Suppressor macrophage treated with lipopolysaccharide for 1 hour (primary cell): ENCODE data around the gene SLC39A9.
A peak's percentile ranks its signal among the peaks of the same experiment; 100 is the strongest.
"Not testable (repeated sequence)": the region's sequence is repeated elsewhere in the genome, so short reads cannot be mapped to it uniquely, and the experiment has no call there.

Experiments used
- DNase-seq, 3 donors: peaks; one replicate each; pipeline ENCODE4 v3.0.0-alpha.2; 2020 to 2022

SLC39A9 gene

DNA sequence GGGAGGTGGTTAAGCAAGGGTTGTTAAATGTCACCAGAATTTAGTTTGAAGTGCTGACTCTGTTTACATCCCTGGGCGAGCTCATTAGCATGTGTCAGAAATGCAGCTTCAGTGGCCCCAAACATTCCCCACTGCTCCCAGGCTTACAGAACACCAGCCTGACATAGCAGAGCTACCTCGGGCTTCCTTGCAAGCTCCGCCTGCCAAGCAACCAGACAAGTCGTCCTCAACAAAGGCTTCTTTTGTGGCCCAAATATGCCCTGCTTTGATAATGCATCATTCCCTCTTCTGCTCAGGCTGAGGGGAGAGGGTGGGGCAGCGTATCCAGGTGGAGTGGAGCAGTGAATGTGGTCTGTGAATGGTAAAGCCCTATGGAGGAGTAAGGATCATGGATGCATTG is 28.4 kb upstream of the SLC39A9 start:
- DNase-seq = no peak

DNA sequence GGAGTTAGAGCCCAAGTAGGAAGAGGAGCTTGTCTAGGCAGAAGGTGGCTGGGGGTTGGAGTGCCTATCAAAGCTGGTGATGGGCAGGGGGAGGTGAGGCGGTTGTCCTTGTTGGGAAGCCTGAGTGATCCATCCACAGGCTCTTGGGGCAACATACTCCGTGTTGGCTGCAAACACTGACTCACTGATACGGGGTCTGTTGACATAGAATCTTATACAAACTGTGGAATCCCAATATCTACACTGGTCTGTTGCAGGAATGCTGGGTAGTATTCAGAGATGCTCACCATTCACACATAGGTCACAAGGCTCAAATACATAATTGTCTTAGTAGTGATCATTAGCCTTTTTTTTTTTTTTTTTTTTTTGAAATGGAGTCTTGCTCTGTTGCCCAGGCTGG is 26.3 kb upstream of the SLC39A9 start:
- DNase-seq = no peak

DNA sequence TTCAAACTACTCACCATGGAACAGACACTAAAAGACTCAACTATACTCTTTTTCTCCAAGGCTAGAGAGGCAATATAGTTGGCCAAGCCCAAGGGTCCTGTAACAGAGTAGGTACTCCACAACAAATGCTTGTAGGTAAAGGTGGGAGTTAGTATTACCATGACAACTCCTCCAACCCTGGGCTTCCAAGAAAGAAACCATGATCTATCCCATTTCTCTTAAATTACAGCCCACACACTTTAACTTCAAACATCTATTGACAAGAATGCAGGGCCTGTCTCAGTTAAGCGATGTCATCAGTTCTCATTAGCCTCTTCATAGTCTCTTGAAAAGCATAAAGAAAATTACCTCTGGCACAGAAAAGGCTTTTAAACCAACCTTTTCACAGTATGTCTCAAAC is 25.4 kb upstream of the SLC39A9 start:
- no peak for DNase-seq

DNA sequence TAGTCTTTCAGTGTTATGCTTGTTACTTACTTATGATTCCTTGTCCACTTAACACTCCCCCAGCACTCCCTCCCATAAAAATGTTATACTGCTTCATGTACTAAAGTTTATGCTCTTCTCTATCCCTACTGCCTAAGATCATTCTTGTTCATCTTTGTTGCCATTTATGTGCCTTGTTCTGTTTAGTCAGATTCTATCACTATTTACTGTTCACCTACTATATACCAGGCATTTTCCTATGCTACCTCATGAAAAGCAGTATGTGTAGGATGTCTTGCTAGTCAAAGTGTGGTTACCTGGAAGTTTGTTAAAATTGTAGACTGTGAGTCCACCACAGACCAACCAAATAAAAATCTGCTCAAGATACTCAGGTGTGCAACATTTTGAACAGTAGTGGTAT is 24.3 kb upstream of the SLC39A9 start:
- DNase-seq = no peak

DNA sequence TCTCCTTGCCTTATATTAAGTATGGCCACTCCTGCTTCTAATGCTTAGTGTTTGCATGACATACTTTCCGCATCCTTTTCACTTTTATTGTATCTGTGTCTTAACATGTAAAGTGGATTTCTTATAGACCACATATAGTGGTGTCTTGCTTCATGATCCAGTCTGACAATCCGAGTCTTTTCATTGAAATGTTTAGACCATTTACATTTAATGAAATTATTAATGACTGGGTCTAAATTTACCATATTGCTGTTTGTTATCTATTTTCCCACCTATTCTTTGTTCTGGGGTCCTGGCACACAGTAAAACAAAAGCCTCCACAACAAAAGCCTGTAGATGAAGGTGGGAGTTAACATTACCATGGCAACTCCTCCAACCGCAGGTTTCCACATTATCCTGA is 23.3 kb upstream of the SLC39A9 start:
- DNase-seq = no peak

DNA sequence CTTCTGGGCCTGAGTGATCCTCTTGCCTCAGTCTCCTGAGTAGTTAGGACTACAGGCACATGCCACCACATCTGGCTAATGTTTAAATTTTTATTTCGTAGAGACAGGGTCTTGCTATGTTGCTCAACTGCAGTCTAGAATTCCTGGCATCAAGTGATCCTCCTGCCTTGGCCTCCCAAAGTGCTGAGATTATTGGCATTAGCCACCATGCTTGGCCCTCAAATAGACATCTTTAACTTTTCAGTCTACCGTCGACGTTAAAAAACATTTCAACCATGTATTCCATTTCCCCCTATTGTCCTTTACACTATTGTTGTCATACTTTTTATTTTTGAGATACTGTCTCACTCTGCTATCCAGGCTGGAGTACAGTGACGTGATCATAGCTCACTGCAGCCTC is 22.8 kb upstream of the SLC39A9 start:
- no peak for DNase-seq

GRCh38 chr14:69376439-69376838 is 22.1 kb upstream of the SLC39A9 start:
- DNase-seq = peak; percentile 50 to 82 (median 58)

DNA sequence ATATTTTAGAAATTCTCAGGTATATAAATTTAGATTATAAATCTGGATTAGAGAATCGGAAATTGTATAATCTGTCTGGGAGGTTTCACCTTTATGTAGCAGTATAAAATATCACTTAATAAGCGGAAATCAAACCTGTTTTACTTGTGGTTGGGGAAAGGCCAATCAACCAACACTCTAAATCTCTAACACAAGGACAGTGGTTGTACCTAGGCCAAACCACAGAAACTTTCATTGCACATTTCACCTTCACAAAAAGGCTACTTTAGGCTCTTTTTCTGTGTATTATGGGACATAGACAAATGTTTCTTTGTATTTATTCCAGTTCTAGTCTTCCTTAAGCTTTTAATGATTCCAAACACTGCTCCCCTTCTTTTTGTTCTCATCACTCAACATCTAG is 20.2 kb upstream of the SLC39A9 start:
- no peak for DNase-seq

GRCh38 chr14:69387311-69387710 is 11.2 kb upstream of the SLC39A9 start:
- no peak for DNase-seq

- not testable (repeated sequence) for DNase-seq
Observed at GRCh38 chr14:69391400-69391799, 7.1 kb upstream of the SLC39A9 start.

DNA sequence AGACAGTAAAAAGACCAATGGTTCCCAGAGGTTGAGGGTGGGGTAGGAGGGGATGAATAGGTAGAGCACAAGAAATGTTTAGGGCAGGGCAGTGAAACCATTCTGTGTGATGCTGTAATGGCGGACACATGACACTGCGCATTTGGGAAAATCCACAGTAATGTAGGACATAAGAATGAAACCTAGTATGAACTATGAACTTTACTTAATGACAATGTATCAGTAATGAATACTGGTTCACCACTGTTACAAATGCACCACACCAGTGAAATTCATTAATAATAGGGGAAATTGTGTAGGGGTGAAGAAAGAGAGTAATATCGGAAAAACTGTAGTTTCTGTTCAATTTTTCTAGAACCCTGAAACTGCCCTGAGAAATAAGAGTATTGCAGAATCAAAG is 6.0 kb upstream of the SLC39A9 start:
- no peak for DNase-seq

DNA sequence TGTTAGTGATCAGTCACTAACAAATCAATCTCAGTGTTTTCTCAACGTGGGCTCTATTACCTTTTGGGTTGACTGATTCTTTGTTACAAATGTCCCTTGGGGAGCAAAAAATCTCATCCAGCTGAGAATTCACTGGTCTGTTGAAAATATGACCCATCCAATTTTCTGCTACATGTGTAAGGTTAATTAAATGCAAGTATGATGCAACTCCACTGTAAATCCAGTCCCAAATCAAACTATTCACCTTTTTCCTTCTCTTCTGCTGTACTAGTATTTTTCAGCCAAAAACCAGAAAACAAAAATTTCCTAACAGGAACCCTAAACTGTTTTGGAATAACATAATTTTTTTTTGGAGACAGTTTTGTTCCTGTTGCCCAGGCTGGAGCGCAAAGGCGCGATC is 2.6 kb upstream of the SLC39A9 start:
- DNase-seq = no peak

GRCh38 chr14:69398818-69399210 is 322 bp downstream of the SLC39A9 start:
- no peak for DNase-seq

GRCh38 chr14:69399750-69400149 is 1.3 kb downstream of the SLC39A9 start:
- DNase-seq = no peak

GRCh38 chr14:69400154-69400553 is 1.7 kb downstream of the SLC39A9 start:
- no peak for DNase-seq

DNA sequence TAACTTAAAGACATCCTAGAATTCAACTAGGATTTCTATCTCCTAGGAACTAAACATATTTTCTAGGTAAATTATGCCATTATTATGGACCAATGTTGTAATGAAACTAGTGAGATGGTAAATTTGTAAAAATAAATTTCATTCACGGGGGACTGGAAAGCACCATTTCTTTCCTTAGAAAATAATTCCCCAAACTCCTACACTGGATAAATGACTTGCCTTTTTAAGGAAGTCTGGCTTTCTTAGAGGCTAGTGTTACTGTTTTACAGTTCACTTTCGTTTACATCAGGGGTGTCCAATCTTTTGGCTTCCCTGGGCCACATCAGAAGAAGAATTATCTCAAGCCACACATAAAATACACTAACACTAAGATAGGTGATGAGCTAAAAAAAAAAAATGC is 3.3 kb downstream of the SLC39A9 start:
- DNase-seq = peak; percentile 40 to 68 (median 56)

GRCh38 chr14:69404478-69404877 is 6.0 kb downstream of the SLC39A9 start:
- no peak for DNase-seq

DNA sequence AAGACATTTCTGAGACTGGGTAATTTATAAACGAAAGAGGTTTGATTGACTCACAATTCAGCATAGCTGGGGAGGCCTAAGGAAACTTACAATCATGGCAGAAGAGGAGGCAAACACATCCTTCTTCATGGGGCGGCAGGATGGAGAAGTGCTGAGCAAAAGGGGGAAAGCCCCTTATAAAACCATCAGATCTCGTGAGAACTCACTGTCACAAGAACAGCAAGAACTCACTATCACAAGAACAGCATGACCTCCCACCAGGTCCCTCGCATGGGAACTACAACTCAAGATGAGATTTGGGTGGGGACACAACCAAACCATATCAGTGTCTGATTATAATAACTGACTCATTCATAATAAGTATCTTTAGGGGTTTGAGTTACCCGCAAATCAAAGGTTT is 6.4 kb downstream of the SLC39A9 start:
- DNase-seq = peak in 2 of 3 donors; percentile 26 to 27

DNA sequence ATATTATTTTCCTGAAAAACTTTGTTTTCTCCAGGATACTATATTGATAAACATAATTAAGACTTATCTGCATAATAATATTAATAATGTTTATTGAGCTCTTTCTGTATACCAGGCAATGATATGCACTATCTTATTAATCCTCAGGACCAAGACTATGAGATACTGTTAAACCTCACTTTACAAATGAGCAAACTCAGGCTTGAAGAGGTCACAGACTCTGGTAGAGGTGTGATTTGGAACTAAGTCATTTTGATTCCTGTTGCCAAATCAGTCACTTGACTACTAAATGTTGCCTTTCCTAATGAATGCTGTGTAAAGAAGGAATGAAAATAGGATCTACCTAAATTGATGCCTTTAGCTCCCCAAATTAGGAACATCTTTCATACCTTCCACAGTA is 7.3 kb downstream of the SLC39A9 start:
- DNase-seq = no peak

DNA sequence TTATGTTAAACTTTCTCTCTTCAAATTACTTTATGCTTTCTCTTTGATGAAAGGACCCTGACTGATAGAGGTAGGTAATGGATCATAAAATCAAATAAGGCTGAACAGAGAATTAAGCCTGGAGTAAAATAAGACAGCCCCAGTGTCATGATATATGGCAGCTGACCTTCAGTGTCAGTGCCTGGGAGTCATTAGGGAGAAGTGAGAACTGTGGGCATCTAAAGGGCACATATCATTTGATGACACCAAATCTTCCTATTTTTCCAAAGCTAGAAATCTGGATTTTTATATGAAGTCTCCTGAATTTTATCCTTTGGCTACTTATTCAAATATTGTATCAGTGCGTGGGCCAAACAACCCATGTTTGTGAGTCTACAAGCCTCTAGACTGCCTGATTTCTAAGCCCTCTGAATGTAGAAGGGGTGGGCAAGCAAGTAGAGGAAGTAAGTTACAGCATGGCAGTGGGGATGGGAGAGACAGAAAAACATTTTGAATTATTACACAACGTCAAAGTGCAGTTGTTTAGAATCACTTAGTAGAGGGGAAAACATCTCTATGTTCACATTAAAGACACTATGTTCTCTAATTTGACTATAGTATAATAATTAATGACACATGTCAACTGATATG is 10.0 kb downstream of the SLC39A9 start:
- DNase-seq = peak; percentile 26 to 49 (median 37)

DNA sequence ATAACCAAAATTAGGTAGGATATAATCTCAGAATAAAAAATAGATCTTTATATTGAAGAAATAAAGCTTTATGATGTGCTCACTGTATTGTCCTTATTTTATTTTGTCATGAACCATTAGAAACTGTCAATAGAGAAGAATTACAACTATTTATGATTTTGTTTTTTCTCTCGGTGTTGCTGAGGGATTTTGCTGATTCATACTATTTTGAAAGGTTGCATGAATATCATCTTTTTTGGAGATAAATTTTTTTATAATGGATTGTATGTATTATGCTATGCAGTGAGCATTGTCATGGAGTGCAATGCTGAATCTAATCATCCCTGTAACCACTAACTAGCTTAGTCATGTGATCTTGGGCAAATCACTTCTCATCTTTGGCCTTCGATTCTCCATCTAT is 15.0 kb downstream of the SLC39A9 start:
- DNase-seq = no peak

- not testable (repeated sequence) for DNase-seq
Observed at GRCh38 chr14:69416087-69416486, 17.6 kb downstream of the SLC39A9 start.

DNA sequence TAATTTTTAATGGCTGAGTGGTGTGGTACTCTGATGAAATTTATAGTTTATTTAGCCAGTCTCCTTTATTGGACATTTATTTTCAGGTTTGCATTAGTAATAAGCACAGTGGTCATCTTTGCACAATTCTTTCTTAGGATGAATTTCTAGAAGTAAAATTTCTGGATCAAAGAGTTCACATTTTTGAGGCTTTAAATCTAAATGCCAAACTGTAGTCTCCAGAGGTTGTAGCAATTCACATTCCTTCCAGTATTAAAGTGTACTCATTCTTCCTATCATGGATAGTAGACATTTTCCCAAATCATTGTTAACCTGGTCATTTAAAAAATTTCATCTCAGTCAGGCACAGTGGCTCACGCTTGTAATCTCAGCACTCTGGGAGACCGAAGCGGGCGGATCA is 24.8 kb downstream of the SLC39A9 start:
- no peak for DNase-seq

DNA sequence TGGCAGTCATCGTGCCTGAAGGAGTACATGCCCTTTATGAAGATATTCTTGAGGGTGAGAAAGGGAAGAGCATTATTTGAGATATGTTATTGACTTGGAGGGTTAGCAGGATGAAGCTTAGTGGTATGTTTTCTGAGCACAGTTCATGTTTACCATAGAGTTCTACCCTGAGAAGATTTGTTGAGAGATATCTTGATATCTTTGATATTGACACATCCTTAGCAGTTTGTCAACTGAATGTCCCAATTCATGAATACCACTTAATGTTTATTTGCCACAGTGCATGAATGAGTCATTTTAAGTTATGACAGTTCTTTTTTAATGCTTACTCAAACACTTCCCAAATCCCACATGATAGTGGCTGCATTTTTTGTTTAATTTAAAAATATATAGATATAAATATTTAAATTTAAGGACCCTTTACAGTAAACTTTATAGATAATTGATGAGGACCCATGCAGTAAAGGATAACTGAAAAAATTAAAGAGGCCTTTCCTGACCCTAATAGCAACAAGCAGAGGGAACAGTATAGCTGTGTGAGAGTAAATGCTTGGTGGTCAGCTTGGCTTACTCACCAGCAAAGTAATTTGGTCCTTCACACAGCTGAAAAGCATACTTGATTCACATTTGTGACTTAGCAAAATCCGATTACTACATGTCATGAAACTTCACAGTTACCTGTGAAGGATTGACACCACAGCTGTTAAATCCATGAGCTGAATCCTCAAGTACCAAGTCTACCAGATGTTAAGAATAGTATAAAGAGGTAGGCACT is 25.8 kb downstream of the SLC39A9 start:
- DNase-seq = peak; percentile 13 to 72 (median 66)

GRCh38 chr14:69427596-69427995 is 29.1 kb downstream of the SLC39A9 start:
- DNase-seq = no peak
